DOHH2 (cell line): Measurements from ENCODE around the gene CNTN5.
"Not testable (repeated sequence)": the region's sequence is repeated elsewhere in the genome, so short reads cannot be mapped to it uniquely, and the experiment has no call there.

Source experiments
- H3F3A ChIP-seq: fragments of 200-600 bp; sonication (generic), shearing (Covaris generic); 2 replicates; pipeline ENCODE4 v1.6.0; 2016; ENCODE audit warnings: antibody characterized with exemption, mild to moderate bottlenecking; ENCODE audit not compliant: control insufficient read depth, insufficient read depth
- H3K27ac ChIP-seq: fragments of 200-600 bp; sonication (generic); 2 replicates; pipeline ENCODE4 v1.5.1; 2014; ENCODE audit warnings: low read depth, mild to moderate bottlenecking, low read length, moderate library complexity
- H3K27me3 ChIP-seq: fragments of 200-600 bp; sonication (generic); 2 replicates; pipeline ENCODE4 v1.6.1; 2014; ENCODE audit warnings: mild to moderate bottlenecking, low read length, mixed read lengths; ENCODE audit not compliant: control insufficient read depth
- H3K36me3 ChIP-seq: fragments of 200-600 bp; sonication (generic); 2 replicates; pipeline ENCODE4 v1.6.1; 2014; ENCODE audit warnings: mild to moderate bottlenecking, low read length, moderate library complexity, mixed read lengths; ENCODE audit not compliant: control insufficient read depth
- H3K4me1 ChIP-seq: fragments of 200-600 bp; sonication (generic); 2 replicates; pipeline ENCODE4 v1.6.1; 2014; ENCODE audit warnings: mild to moderate bottlenecking, low read length, mixed read lengths; ENCODE audit not compliant: control insufficient read depth
- H3K4me2 ChIP-seq: fragments of 200-600 bp; sonication (generic); 2 replicates; pipeline ENCODE4 v1.6.0; 2014; ENCODE audit warnings: mild to moderate bottlenecking, low read length, moderate library complexity
- H3K4me3 ChIP-seq: fragments of 200-600 bp; sonication (generic); 2 replicates; pipeline ENCODE4 v1.5.1; 2014; ENCODE audit warnings: mild to moderate bottlenecking, low read length, mixed read lengths
- H3K79me2 ChIP-seq: fragments of 200-600 bp; sonication (generic); 2 replicates; pipeline ENCODE4 v1.6.1; 2014; ENCODE audit warnings: mild to moderate bottlenecking, low read length, mixed read lengths; ENCODE audit not compliant: control insufficient read depth
- H3K9me2 ChIP-seq: fragments of 200-600 bp; sonication (generic); replicated peaks from 2 replicates; pipeline ENCODE4 v1.6.1; 2014; ENCODE audit warnings: mild to moderate bottlenecking, low read length, mixed read lengths; ENCODE audit not compliant: control insufficient read depth
- H3K9me3 ChIP-seq: fragments of 200-600 bp; sonication (generic); 2 replicates; pipeline ENCODE4 v1.6.1; 2014; ENCODE audit warnings: antibody characterized with exemption, low read length, mixed read lengths; ENCODE audit not compliant: control insufficient read depth, insufficient read depth
- H4K20me1 ChIP-seq: fragments of 200-600 bp; sonication (generic); 2 replicates; pipeline ENCODE4 v1.6.0; 2014; ENCODE audit warnings: low read depth, mild to moderate bottlenecking, antibody characterized with exemption, low read length, moderate library complexity; ENCODE audit not compliant: control insufficient read depth, insufficient read depth
- EZH2phosphoT487 ChIP-seq: fragments of 200-600 bp; sonication (generic); IDR thresholded peaks from 2 replicates; pipeline ENCODE4 v1.6.1; 2017; ENCODE audit warnings: borderline replicate concordance, mild to moderate bottlenecking, antibody characterized with exemption, low read length, moderate library complexity, mixed read lengths
- TF ChIP-seq, protein P1 (sequence below): fragments of 200-600 bp; sonication (generic); IDR thresholded peaks from one replicate; pipeline ENCODE4 v1.5.1; 2014; ENCODE audit warnings: antibody characterized with exemption, mild to moderate bottlenecking, low read depth, low read length; ENCODE audit not compliant: poor library complexity, severe bottlenecking

The CNTN5 gene

GRCh38 chr11:100240025-100240539 lies 1219.3 kb downstream of the CNTN5 start:
- Histone ChIP-seq H3K36me3 (no peaks in the 10 kb centered on the region), H3K4me2 (no peak overlapping the region), H3K79me2 (no peaks in the 10 kb centered on the region), H3K4me1 (no peaks in the 10 kb centered on the region), H3K27me3 (no peaks in the 10 kb centered on the region), H3F3A (no peaks in the 10 kb centered on the region), H4K20me1 (no peaks in the 10 kb centered on the region), H3K4me3 (no peak overlapping the region), H3K27ac (no peak overlapping the region), H3K9me2 (no peaks in the 10 kb centered on the region), H3K9me3 (no peaks in the 10 kb centered on the region)
- TF ChIP-seq, protein P1, sequence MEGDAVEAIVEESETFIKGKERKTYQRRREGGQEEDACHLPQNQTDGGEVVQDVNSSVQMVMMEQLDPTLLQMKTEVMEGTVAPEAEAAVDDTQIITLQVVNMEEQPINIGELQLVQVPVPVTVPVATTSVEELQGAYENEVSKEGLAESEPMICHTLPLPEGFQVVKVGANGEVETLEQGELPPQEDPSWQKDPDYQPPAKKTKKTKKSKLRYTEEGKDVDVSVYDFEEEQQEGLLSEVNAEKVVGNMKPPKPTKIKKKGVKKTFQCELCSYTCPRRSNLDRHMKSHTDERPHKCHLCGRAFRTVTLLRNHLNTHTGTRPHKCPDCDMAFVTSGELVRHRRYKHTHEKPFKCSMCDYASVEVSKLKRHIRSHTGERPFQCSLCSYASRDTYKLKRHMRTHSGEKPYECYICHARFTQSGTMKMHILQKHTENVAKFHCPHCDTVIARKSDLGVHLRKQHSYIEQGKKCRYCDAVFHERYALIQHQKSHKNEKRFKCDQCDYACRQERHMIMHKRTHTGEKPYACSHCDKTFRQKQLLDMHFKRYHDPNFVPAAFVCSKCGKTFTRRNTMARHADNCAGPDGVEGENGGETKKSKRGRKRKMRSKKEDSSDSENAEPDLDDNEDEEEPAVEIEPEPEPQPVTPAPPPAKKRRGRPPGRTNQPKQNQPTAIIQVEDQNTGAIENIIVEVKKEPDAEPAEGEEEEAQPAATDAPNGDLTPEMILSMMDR, result no peak
- no peak for TF ChIP-seq EZH2phosphoT487

DNA sequence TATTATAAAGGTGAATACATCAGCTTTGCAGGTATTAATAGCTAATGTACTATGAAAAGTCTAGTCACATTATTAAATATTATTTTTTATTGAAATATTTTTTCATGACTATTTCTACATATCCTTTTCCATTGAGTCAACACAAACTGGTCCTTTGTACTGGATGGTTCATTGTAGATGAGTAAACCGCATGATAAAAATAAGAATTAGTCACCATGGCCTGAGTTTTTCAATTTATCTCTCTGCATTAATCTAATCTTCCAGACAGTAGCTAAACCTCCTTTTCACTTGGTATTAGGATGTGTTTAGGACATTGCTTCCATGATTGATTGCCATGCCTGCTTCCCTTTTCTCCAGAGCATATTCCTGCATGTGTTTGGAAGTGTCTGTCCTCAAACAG lies 1227.0 kb downstream of the CNTN5 start:
- no peak overlapping the region for H3K4me3 ChIP-seq
- no peaks in the 10 kb centered on the region for H3K9me3 ChIP-seq
- H3K4me2 ChIP-seq, result no peak overlapping the region
- no peaks in the 10 kb centered on the region for H3K79me2 ChIP-seq
- H3K36me3 ChIP-seq, result no peaks in the 10 kb centered on the region
- H3K4me1 ChIP-seq, result no peaks in the 10 kb centered on the region
- no peaks in the 10 kb centered on the region for H3K27me3 ChIP-seq
- no peaks in the 10 kb centered on the region for H3K9me2 ChIP-seq
- no peaks in the 10 kb centered on the region for H3F3A ChIP-seq
- H4K20me1 ChIP-seq, result no peaks in the 10 kb centered on the region
- no peak overlapping the region for H3K27ac ChIP-seq
- TF ChIP-seq, protein P1, result no peak
- no peak for TF ChIP-seq EZH2phosphoT487

- not testable (repeated sequence) for H3K36me3 ChIP-seq
Observed at GRCh38 chr11:100257238-100257803, 1236.6 kb downstream of the CNTN5 start.

GRCh38 chr11:100269516-100269915 lies 1248.8 kb downstream of the CNTN5 start:
- H3K4me1 ChIP-seq, result no peaks in the 10 kb centered on the region
- H3K4me3 ChIP-seq, result no peak overlapping the region
- no peaks in the 10 kb centered on the region for H3K9me3 ChIP-seq

More at GRCh38 chr11:100257238-100257803, 1236.6 kb downstream of the CNTN5 start:
- H3K79me2 ChIP-seq, H3K9me3 ChIP-seq, H3F3A ChIP-seq, H4K20me1 ChIP-seq, H3K27ac ChIP-seq, H3K9me2 ChIP-seq, H3K4me3 ChIP-seq, H3K27me3 ChIP-seq, H3K4me1 ChIP-seq, H3K4me2 ChIP-seq: not testable (repeated sequence)

More at GRCh38 chr11:100269516-100269915, 1248.8 kb downstream of the CNTN5 start:
- no peaks in the 10 kb centered on the region for H3F3A ChIP-seq
- H3K9me2 ChIP-seq, result no peaks in the 10 kb centered on the region
- H3K4me2 ChIP-seq, result no peak overlapping the region
- no peaks in the 10 kb centered on the region for H4K20me1 ChIP-seq
- H3K36me3 ChIP-seq, result no peaks in the 10 kb centered on the region
- no peaks in the 10 kb centered on the region for H3K27me3 ChIP-seq
- TF ChIP-seq, protein P1, result no peak
- TF ChIP-seq EZH2phosphoT487, result no peak
- H3K79me2 ChIP-seq, result no peaks in the 10 kb centered on the region
- H3K27ac ChIP-seq, result no peak overlapping the region
